ENCODE data around the gene WDR55. TPM values are rescaled to one million over a fixed set of nuclear protein-coding genes. Genes with fewer than 3 reads are reported as not detected.

WDR55 gene
- polyA plus RNA-seq, 1 donor (not counting 4 experiments of a cell fraction or from before 2014, with no cell fraction given), result 21.6 TPM

- Histone ChIP-seq H3K4me2 (ENCODE audit: control insufficient read depth, extremely low read depth, insufficient read depth, low read depth, low read length) (no peak overlapping the region), H3K27ac (ENCODE audit: control insufficient read depth, insufficient read depth, low read length) (no peak overlapping the region), H3K36me3 (ENCODE audit: control insufficient read depth in 2 of 2, extremely low read depth in 1 of 2, insufficient read depth in 2 of 2, low read length in 2 of 2) (peaks cover 35 to 40% of the 10 kb centered on the region in 2 experiments), H3K79me2 (ENCODE audit: control insufficient read depth, insufficient read depth, low read length) (peaks cover 53% of the 10 kb centered on the region), H3K9me3 (ENCODE audit: control insufficient read depth, low read depth, low read length) (no peaks in the 10 kb centered on the region), H3K27me3 (ENCODE audit: control insufficient read depth, extremely low read depth, insufficient read depth, low read length) (no peaks in the 10 kb centered on the region), H3K4me1 (ENCODE audit: control insufficient read depth, extremely low read depth, insufficient read depth, low read length) (peaks cover 3% of the 10 kb centered on the region), H2AFZ (ENCODE audit: control insufficient read depth, low read length) (no peak overlapping the region), H4K20me1 (ENCODE audit: control insufficient read depth, extremely low read depth, insufficient read depth, low read length) (no peaks in the 10 kb centered on the region), H3K9ac (ENCODE audit: control insufficient read depth, extremely low read depth, insufficient read depth, low read length) (no peak overlapping the region), H3K9me1 (ENCODE audit: control insufficient read depth, extremely low read depth, insufficient read depth, low read length) (peaks cover 2% of the 10 kb centered on the region), H3K4me3 (ENCODE audit: control insufficient read depth in 2 of 3, extremely low read depth in 1 of 3, insufficient read depth in 2 of 3, low read depth in 1 of 3, low read length in 3 of 3) (no peak overlapping the region)
- no peak for TF ChIP-seq CTCF (optimal IDR thresholded peaks at IDR 0.05 in 1 of 3, IDR thresholded peaks at IDR 0.05 in 1 of 3, conservative IDR thresholded peaks at IDR 0.05 in 1 of 3; ENCODE audit: extremely low read depth in 1 of 3, insufficient read depth in 2 of 3, low read length in 3 of 3)
- TF ChIP-seq EZH2 (IDR thresholded peaks at IDR 0.05; ENCODE audit: low read length), result no peak
- no peak for DNase-seq (ENCODE audit: low read depth, low spot score)
- dilution Hi-C loops (cut with MboI; ENCODE audit: extremely low pct_ligation_motif_present, low sequenced_read_pairs), result no loop called here
- no peak for FAIRE-seq
Measured at GRCh38 chr5:140694276-140694675, 29.6 kb downstream of the WDR55 start.

DNA sequence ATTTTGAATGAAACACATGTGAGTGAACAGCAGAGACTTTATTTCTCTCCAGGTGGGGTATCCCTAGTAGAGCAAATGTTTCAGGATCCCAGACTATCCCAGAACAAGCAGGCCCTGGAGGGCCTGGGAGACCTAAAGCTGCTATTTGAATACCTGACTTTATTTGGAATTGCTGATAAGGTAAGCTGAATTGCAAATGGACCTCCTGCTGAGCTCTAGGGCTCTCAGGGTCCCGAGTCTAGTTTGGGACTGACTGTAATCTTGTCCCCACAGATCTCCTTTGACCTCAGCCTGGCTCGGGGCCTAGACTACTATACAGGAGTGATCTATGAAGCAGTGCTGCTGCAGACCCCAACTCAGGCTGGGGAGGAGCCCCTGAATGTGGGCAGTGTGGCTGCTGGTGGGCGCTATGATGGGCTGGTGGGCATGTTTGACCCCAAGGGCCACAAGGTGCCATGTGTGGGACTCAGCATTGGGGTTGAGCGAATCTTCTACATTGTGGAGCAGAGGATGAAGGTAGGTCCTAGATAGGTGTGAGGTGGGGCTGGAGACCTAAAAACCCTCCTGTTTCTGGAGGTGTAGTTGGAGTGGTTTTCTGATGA, 32.3 kb downstream of the WDR55 start:
- dilution Hi-C loops (cut with MboI; ENCODE audit: extremely low pct_ligation_motif_present, low sequenced_read_pairs), result no loop called here
- no peaks in the 10 kb centered on the region for H3K27me3 ChIP-seq (ENCODE audit: control insufficient read depth, extremely low read depth, insufficient read depth, low read length)
- no peak overlapping the region for H3K9ac ChIP-seq (ENCODE audit: control insufficient read depth, extremely low read depth, insufficient read depth, low read length)
- H3K9me1 ChIP-seq (ENCODE audit: control insufficient read depth, extremely low read depth, insufficient read depth, low read length), result peaks cover 2% of the 10 kb centered on the region
- H3K36me3 ChIP-seq (ENCODE audit: control insufficient read depth in 2 of 2, extremely low read depth in 1 of 2, insufficient read depth in 2 of 2, low read length in 2 of 2), result peaks cover 42 to 43% of the 10 kb centered on the region in 2 experiments
- H2AFZ ChIP-seq (ENCODE audit: control insufficient read depth, low read length), result no peak overlapping the region
- FAIRE-seq, result no peak
- H3K4me3 ChIP-seq (ENCODE audit: control insufficient read depth in 2 of 3, extremely low read depth in 1 of 3, insufficient read depth in 2 of 3, low read depth in 1 of 3, low read length in 3 of 3), result no peak overlapping the region
- H3K9me3 ChIP-seq (ENCODE audit: control insufficient read depth, low read depth, low read length), result no peaks in the 10 kb centered on the region
- H3K4me2 ChIP-seq (ENCODE audit: control insufficient read depth, extremely low read depth, insufficient read depth, low read depth, low read length), result no peak overlapping the region
- DNase-seq (ENCODE audit: low read depth, low spot score), result no peak
- TF ChIP-seq CTCF (optimal IDR thresholded peaks at IDR 0.05 in 1 of 3, IDR thresholded peaks at IDR 0.05 in 1 of 3, conservative IDR thresholded peaks at IDR 0.05 in 1 of 3; ENCODE audit: extremely low read depth in 1 of 3, insufficient read depth in 2 of 3, low read length in 3 of 3) (no peak), EZH2 (IDR thresholded peaks at IDR 0.05; ENCODE audit: low read length) (no peak)
- H3K27ac ChIP-seq (ENCODE audit: control insufficient read depth, insufficient read depth, low read length), result no peak overlapping the region
- peaks cover 48% of the 10 kb centered on the region for H3K79me2 ChIP-seq (ENCODE audit: control insufficient read depth, insufficient read depth, low read length)
- peaks cover 15% of the 10 kb centered on the region for H3K4me1 ChIP-seq (ENCODE audit: control insufficient read depth, extremely low read depth, insufficient read depth, low read length)
- no peaks in the 10 kb centered on the region for H4K20me1 ChIP-seq (ENCODE audit: control insufficient read depth, extremely low read depth, insufficient read depth, low read length)
